WTC11 (cell line): ENCODE measurements around the gene LRFN2. TPM values are rescaled to one million over a fixed set of nuclear protein-coding genes. Genes with fewer than 3 reads are reported as not detected.

Experiments used
- ATAC-seq: fragments of 200-7000 bp; cut with Tn5 transposase; 2 replicates; pipeline ENCODE4 v1.10.0; 2021; ENCODE audit warnings: mild to moderate bottlenecking, moderate library complexity
- CTCF ChIA-PET: fragments of 300-600 bp; sonication (Branson Sonifier 250); formaldehyde crosslinking; loops from one replicate; lab custom pipeline; 2021; ENCODE audit warnings: antibody characterized with exemption; lab: Charles Lee
- POLR2A ChIA-PET: fragments of 350-600 bp; sonication (Branson Sonifier 250); formaldehyde crosslinking; loops from one replicate; lab custom pipeline; 2021; ENCODE audit warnings: antibody characterized with exemption; lab: Charles Lee
- DNase-seq: peaks from one replicate; pipeline ENCODE4 v3.0.0; 2021; ENCODE audit warnings: low spot score
- H3K27ac Mint-ChIP-seq: 2 replicates; pipeline ENCODE4 v1.8.0; 2021; ENCODE audit warnings: mixed read lengths
- H3K27me3 Mint-ChIP-seq: 2 replicates; pipeline ENCODE4 v1.8.0; 2021; ENCODE audit warnings: low read depth, mild to moderate bottlenecking, moderate library complexity, mixed read lengths
- H3K36me3 Mint-ChIP-seq: 2 replicates; pipeline ENCODE4 v1.8.0; 2021; ENCODE audit warnings: mixed read lengths
- H3K4me1 Mint-ChIP-seq: 2 replicates; pipeline ENCODE4 v1.8.0; 2022; ENCODE audit warnings: mixed read lengths
- H3K4me3 Mint-ChIP-seq: 2 replicates; pipeline ENCODE4 v1.8.0; 2021; ENCODE audit warnings: mild to moderate bottlenecking, moderate library complexity, mixed read lengths
- H3K9me3 Mint-ChIP-seq: 2 replicates; pipeline ENCODE4 v1.8.0; 2021; ENCODE audit warnings: mixed read lengths
- ARID4B ChIP-seq: sonication (generic); formaldehyde crosslinking; IDR thresholded peaks from 2 replicates; pipeline ENCODE4 v1.8.0; 2023; ENCODE audit warnings: missing genetic modification reagents, mild to moderate bottlenecking, borderline replicate concordance
- FOXK1 ChIP-seq: sonication (generic); formaldehyde crosslinking; IDR thresholded peaks from 2 replicates; pipeline ENCODE4 v1.8.0; 2022; ENCODE audit warnings: mild to moderate bottlenecking, moderate library complexity, missing genetic modification reagents
- GRHL2 ChIP-seq: fragments of 250-450 bp; sonication (Bioruptor Pico); IDR thresholded peaks from 2 replicates; pipeline ENCODE4 v1.8.0; 2022; ENCODE audit warnings: mild to moderate bottlenecking, moderate library complexity; ENCODE audit not compliant: insufficient replicate concordance, severe bottlenecking
- GTF2I ChIP-seq: fragments of 250-450 bp; sonication (Bioruptor Pico); conservative IDR thresholded peaks from 2 replicates; pipeline ENCODE4 v1.4.0; 2021; ENCODE audit warnings: mild to moderate bottlenecking
- HMGXB4 ChIP-seq: sonication (generic); formaldehyde crosslinking; IDR thresholded peaks from 2 replicates; pipeline ENCODE4 v1.8.1; 2023; ENCODE audit warnings: mild to moderate bottlenecking, moderate library complexity, missing genetic modification reagents
- KAT7 ChIP-seq: sonication (generic); formaldehyde crosslinking; IDR thresholded peaks from 2 replicates; pipeline ENCODE4 v1.8.1; 2023; ENCODE audit warnings: missing genetic modification reagents, mild to moderate bottlenecking, borderline replicate concordance
- SMAD3 ChIP-seq: sonication (generic); formaldehyde crosslinking; IDR thresholded peaks from 2 replicates; pipeline ENCODE4 v1.8.0; 2022; ENCODE audit warnings: missing genetic modification reagents, mild to moderate bottlenecking, borderline replicate concordance
- SOX15 ChIP-seq: fragments of 250-450 bp; sonication (Bioruptor Pico); IDR thresholded peaks from 2 replicates; pipeline ENCODE4 v1.9.0; 2021; ENCODE audit warnings: mild to moderate bottlenecking
- ZNF532 ChIP-seq: fragments of 250-450 bp; sonication (Bioruptor Pico); IDR thresholded peaks from 2 replicates; pipeline ENCODE4 v1.9.0; 2021; ENCODE audit warnings: mild to moderate bottlenecking, borderline replicate concordance
- total RNA-seq: library from RNA; stranded (reverse); gene quantifications from 3 replicates; pipeline ENCODE4 v1.2.3, GENCODE V29; 2021
- TF ChIP-seq, protein P1 (sequence below): fragments of 250-450 bp; sonication (Bioruptor Pico); conservative IDR thresholded peaks from 2 replicates; pipeline ENCODE4 v1.9.0; 2021; ENCODE audit warnings: mild to moderate bottlenecking
- TF ChIP-seq, protein P2 (sequence below): sonication (generic); formaldehyde crosslinking; IDR thresholded peaks from 2 replicates; pipeline ENCODE4 v1.8.1; 2023; ENCODE audit warnings: mild to moderate bottlenecking, missing genetic modification reagents, borderline replicate concordance

LRFN2 gene
- total RNA-seq, 1 experiment from 2014 or later = 1.6 TPM

- TF ChIP-seq ARID4B (CRISPR knock-in tag) (no peak), FOXK1 (CRISPR knock-in tag) (no peak), GTF2I (CRISPR knock-in tag) (no peak), GRHL2 (CRISPR knock-in tag) (no peak)
- TF ChIP-seq, protein P1, sequence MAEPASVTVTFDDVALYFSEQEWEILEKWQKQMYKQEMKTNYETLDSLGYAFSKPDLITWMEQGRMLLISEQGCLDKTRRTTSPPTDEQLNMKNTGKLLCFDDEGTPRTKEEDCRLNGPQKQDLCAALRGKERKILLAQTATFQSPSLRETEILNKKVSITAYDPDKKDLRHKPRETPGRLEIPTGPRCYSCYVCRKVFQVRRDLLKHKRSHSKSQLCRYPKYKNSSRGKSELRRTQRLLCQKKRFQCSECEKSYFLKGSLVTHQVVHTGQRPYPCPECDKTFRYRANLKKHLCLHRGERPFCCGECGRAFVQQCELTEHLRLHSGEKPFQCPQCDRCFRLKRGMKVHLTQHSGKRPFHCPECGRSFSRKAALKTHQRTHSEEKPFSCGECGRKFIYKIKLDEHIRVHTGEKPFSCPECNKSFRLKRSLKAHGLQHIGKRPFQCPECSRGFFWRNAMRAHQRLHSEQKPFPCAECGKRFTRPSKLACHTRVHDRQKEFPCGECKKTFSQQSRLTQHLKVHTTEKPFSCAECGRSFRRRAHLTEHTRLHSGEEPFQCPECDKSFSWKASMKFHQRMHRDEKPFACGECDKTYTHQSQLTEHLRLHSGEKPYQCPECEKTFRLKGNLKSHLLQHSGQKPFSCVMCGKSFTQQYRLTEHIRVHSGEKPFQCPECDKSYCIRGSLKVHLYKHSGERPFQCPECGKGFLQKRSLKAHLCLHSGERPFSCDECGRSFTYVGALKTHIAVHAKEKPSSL (CRISPR knock-in tag) = no peak
Observed at GRCh38 chr6:40440053-40440452, 147.1 kb downstream of the LRFN2 start (continued).

- no peak for TF ChIP-seq ZNF532 (CRISPR knock-in tag)
- Mint-ChIP-seq H3K27me3 (peaks cover 8% of the 10 kb centered on the region), H3K27ac (no peak overlapping the region), H3K9me3 (peaks cover 13% of the 10 kb centered on the region), H3K4me3 (no peak overlapping the region), H3K4me1 (peaks cover 37% of the 10 kb centered on the region), H3K36me3 (peaks cover 12% of the 10 kb centered on the region)
- POLR2A ChIA-PET = no interaction called here
- ATAC-seq (no peak; the same call in 1 of the 2 replicates), DNase-seq (no peak)
- CTCF ChIA-PET = interaction anchor here (0.7 kb wide), 1 partner anchor 10 kb away, joined by 3 read pairs; no protein-coding TSS in a partner anchor
Observed at GRCh38 chr6:40439026-40439800, 148.0 kb downstream of the LRFN2 start.

DNA sequence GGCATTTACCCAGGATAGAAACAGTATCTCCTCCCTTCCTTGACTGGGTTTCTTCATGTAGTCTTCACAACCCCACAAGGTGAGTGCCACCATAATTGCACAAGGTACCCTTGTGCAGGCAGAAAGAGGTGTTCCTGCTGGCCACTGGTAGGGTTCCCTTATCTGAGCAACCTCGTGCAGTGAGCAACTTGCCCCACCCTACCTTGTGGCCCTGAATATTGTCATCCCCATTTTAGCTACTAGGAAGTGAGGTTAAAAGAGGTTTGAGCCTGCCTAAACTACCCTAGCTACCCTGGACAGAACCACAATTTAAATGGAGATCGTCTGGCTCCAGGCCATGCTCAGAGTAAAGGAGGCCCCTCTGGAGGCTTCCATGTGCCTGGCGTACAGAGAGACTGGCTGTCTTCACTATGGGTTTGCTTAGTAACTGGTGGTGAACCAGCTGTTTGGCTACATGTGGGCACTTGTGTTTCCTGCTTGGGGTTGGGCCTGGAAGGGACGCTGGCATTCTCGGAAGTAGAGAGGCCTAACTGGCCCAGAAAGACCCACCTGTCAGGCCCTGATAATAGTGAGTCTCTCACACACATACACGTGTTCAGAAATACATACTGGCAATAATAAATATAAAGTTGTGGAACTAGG, 148.8 kb downstream of the LRFN2 start:
- H3K4me3 Mint-ChIP-seq = no peak overlapping the region
- H3K36me3 Mint-ChIP-seq = peaks cover 12% of the 10 kb centered on the region
- H3K27me3 Mint-ChIP-seq = peaks cover 8% of the 10 kb centered on the region
- peaks cover 29% of the 10 kb centered on the region for H3K4me1 Mint-ChIP-seq
- no peak for DNase-seq
- H3K27ac Mint-ChIP-seq = no peak overlapping the region
- H3K9me3 Mint-ChIP-seq = peaks cover 13% of the 10 kb centered on the region
- POLR2A ChIA-PET = no interaction called here
- ATAC-seq = no peak
- CTCF ChIA-PET = no interaction called here
- no peak for TF ChIP-seq KAT7
- no peak for TF ChIP-seq SMAD3 (CRISPR knock-in tag)
- no peak for TF ChIP-seq HMGXB4
- no peak for TF ChIP-seq SOX15 (CRISPR knock-in tag)
- TF ChIP-seq, protein P2, sequence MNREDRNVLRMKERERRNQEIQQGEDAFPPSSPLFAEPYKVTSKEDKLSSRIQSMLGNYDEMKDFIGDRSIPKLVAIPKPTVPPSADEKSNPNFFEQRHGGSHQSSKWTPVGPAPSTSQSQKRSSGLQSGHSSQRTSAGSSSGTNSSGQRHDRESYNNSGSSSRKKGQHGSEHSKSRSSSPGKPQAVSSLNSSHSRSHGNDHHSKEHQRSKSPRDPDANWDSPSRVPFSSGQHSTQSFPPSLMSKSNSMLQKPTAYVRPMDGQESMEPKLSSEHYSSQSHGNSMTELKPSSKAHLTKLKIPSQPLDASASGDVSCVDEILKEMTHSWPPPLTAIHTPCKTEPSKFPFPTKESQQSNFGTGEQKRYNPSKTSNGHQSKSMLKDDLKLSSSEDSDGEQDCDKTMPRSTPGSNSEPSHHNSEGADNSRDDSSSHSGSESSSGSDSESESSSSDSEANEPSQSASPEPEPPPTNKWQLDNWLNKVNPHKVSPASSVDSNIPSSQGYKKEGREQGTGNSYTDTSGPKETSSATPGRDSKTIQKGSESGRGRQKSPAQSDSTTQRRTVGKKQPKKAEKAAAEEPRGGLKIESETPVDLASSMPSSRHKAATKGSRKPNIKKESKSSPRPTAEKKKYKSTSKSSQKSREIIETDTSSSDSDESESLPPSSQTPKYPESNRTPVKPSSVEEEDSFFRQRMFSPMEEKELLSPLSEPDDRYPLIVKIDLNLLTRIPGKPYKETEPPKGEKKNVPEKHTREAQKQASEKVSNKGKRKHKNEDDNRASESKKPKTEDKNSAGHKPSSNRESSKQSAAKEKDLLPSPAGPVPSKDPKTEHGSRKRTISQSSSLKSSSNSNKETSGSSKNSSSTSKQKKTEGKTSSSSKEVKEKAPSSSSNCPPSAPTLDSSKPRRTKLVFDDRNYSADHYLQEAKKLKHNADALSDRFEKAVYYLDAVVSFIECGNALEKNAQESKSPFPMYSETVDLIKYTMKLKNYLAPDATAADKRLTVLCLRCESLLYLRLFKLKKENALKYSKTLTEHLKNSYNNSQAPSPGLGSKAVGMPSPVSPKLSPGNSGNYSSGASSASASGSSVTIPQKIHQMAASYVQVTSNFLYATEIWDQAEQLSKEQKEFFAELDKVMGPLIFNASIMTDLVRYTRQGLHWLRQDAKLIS (CRISPR knock-in tag) = no peak
